GM10266 (cell line): ENCODE data around the gene VAV2.
"Not testable (repeated sequence)": the region's sequence is repeated elsewhere in the genome, so short reads cannot be mapped to it uniquely, and the experiment has no call there.

Experiments used
- DNase-seq: peaks from one replicate; pipeline ENCODE4 v3.0.0; 2012; ENCODE audit errors: extremely low spot score
- TF ChIP-seq, protein P1 (sequence below): IDR thresholded peaks from 2 replicates; pipeline ENCODE4 v1.5.1; 2012; ENCODE audit warnings: mild to moderate bottlenecking, low read depth; ENCODE audit not compliant: control insufficient read depth, insufficient read depth; ENCODE audit errors: missing control alignments

Gene VAV2

DNA sequence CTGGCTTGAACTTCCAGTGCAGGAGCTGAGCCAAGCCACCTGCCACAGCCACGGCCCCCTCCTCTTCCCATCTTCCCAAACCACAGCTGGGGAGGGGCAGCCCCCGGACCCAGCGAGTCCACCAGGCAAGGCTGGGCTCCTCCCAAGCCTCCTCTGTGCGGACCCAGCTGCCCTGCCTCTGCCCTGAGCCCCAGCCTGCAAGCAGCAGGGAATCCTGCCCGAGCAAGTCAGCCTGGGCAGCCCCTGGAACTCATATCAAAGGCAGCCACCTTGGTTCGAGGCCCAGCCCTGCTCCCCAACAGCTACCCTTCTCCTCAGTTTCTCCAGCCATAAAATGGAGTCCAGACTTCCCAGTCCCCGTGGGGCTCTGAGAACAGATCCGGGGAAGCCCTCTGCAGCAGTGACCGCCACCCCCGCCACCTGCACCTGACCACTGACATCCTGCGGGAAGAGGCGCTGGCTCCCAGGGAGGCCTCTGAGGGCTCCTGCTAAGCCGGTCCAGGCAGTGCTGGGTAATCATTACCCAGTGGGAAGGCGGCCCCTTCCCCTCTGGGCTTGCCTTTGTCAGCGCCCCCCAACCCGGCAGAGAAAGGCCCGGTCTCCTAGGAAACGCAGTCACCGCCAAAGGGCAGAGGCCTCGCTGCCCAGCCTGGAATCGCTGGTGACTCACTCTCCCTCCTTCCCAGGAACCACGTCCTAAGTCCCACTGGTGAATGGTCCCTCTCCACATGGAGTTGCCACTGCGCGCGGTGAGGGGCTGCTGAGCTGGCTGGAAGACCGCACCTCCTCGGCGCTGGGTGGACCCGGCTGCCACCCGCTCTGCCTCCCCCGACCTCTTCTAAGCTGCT, 1.5 kb downstream of the VAV2 start:
- TF ChIP-seq, protein P1, sequence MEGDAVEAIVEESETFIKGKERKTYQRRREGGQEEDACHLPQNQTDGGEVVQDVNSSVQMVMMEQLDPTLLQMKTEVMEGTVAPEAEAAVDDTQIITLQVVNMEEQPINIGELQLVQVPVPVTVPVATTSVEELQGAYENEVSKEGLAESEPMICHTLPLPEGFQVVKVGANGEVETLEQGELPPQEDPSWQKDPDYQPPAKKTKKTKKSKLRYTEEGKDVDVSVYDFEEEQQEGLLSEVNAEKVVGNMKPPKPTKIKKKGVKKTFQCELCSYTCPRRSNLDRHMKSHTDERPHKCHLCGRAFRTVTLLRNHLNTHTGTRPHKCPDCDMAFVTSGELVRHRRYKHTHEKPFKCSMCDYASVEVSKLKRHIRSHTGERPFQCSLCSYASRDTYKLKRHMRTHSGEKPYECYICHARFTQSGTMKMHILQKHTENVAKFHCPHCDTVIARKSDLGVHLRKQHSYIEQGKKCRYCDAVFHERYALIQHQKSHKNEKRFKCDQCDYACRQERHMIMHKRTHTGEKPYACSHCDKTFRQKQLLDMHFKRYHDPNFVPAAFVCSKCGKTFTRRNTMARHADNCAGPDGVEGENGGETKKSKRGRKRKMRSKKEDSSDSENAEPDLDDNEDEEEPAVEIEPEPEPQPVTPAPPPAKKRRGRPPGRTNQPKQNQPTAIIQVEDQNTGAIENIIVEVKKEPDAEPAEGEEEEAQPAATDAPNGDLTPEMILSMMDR = no peak
- no peak for DNase-seq

DNA sequence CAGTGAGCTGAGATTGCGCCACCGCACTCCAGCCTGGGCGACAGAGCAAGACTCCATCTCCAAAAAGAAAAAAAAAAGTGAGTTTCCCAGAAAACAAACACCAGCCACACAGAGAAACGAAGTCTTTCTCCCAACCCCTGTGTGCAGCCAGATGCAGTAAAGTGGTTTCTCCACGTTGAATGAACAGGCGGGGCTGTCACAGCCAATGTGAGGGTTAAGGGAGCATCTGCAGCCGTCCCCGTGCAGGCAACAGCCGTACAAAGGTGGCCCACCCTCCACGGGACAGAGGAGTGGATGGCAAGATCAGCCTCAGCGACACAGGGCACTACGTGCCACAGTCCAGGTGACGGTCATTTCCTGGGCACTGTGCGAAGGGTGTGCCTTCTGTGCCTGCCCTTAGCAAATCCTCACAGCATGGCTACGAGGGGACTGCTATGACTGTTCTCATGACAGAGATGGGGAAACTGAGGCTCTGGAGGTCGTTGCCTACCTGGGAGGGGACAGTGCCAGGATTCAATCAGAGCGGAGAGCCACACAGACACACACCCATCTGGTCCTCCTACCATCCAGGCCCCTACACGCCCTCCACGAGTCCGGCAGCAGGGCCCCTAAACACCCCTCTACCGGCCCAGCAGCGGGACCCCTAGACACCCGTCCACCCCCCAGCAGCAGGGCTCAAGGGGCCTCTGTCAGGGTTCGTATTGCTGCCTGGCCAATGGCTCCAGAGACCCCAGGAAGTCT, 2.3 kb downstream of the VAV2 start:
- no peak for DNase-seq
- TF ChIP-seq, protein P1 = no peak

DNA sequence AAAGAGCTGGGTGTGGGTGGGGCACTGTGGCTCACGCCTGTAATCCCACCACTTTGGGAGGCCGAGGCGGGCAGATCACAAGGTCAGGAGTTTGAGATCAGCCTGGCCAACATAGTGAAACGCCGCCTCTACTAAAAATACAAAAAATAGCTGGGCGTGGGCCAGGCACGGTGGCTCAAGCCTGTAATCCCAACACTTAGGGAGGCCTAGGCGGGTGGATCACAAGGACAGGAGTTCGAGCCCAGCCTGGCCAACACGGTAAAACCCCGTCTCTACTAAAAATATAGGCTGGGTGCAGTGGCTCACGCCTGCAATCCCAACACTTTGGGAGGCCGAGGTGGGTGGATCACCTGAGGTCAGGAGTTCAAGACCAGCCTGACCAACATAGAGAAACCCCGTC, 3.4 kb downstream of the VAV2 start:
- DNase-seq = not testable (repeated sequence)

DNA sequence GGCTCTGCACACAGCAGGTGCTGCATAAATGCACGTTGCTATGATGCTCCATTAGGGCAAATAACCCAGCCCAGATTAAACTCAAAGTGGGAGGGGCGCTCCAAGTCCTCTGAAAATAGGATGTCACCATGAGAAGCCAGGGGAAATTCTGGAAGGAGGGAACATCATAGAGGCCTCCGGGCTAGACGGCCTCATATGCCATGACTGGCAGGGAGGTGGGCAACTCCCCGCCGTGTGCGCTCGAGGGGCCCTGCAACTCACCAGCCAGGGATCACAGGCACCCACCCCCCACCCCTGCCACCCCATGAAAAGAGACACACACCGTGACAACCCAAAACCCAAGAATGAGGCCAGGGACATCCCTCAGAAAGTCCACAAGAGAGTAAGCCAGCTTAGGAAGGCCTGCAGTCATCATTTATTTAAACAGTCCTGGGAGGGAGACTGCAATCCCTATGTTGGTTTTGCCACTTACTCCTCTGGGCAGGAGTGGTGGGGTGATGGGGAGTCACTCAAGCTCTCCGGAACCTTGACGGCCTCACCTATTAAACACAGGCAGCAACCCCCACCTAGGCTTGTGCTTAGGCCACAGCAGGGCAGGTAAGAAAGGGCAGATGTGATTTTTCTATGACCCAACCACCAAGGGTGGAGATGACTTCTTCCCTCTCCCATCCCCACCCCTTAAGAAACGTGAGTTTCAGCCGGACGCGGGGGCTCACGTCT, 4.0 kb downstream of the VAV2 start:
- DNase-seq = no peak
- TF ChIP-seq, protein P1 = no peak

DNA sequence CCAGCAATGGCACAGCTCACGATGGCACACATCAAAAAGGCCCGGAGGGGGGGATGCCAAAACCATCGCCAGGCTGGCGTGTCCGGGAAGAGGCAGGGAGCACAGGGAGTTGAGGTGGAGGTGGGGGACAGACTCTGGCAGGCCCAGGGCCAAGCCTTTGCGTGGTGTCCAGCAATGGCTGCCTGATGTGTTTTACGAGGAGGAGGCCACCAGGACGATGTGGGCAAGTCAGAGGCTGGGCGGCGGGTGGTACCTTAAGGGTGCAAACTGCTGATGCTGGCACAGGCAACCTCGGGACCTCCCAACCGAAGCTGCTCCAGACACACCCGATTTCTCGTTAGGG, 4.7 kb downstream of the VAV2 start:
- TF ChIP-seq, protein P1 = no peak
- DNase-seq = no peak

DNA sequence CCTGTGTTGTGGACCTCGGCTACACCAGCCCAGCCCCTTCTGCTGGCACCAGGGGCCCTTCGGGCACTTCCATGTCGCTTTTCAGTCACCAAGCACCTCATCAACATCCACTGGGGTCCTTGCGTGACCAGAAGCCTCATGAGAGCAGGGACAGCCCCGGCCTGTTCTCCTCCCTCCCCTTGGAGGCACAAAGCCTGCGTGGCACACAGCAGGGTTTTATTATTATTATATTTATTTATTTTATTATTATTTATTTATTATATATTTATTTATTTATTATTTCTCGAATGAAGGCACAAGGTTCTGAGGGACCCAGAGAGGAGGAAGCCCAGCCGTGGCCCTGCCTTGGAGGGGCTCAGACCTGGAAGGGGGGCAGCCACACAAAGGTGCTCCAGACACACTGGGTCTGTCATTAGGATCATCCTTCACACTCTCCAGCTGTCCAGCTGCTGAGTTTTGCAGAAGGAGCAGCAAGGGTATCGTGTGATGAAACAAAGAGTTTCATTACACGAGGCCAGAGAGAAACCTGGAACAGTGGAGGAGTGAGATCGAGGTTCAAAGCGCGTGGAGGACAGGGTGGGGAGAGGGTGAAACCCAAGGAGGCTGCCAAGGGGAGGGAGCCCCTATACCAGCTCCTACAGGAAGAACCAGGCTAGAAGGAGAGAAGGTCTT, 5.2 kb downstream of the VAV2 start:
- no peak for DNase-seq
- TF ChIP-seq, protein P1 = no peak

DNA sequence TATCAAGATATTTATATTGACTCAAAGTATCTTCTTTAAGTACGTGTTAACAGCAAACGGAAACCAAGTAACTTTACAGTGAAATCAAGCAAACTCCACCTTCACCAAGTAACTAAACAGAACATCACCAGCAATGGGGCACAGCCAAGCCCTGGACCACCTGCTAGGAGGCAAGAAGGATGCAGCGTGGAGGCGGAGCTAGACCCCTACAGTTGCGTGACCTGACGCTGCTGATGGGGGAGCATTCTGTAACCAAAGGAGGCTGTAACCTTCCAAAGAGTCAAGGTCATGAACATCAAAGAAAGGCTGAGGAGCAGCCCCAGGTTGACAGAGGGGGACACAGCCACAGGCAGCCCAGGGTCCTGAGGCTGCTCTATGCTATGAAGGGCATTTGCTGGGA, 6.1 kb downstream of the VAV2 start:
- TF ChIP-seq, protein P1 = no peak
- DNase-seq = no peak
